ENCODE results near the gene FBXW4.
A peak's percentile ranks its signal among the peaks of the same experiment; 100 is the strongest.

FBXW4 gene, protein sequence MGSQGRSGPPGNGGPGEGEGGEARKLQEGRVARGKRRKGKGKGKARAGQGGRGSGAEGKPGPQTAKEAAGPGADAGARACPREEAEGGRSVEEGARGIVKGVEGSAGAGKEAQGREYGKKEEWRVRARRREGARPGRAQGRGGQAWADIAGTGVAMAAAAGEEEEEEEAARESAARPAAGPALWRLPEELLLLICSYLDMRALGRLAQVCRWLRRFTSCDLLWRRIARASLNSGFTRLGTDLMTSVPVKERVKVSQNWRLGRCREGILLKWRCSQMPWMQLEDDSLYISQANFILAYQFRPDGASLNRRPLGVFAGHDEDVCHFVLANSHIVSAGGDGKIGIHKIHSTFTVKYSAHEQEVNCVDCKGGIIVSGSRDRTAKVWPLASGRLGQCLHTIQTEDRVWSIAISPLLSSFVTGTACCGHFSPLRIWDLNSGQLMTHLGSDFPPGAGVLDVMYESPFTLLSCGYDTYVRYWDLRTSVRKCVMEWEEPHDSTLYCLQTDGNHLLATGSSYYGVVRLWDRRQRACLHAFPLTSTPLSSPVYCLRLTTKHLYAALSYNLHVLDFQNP

DNA sequence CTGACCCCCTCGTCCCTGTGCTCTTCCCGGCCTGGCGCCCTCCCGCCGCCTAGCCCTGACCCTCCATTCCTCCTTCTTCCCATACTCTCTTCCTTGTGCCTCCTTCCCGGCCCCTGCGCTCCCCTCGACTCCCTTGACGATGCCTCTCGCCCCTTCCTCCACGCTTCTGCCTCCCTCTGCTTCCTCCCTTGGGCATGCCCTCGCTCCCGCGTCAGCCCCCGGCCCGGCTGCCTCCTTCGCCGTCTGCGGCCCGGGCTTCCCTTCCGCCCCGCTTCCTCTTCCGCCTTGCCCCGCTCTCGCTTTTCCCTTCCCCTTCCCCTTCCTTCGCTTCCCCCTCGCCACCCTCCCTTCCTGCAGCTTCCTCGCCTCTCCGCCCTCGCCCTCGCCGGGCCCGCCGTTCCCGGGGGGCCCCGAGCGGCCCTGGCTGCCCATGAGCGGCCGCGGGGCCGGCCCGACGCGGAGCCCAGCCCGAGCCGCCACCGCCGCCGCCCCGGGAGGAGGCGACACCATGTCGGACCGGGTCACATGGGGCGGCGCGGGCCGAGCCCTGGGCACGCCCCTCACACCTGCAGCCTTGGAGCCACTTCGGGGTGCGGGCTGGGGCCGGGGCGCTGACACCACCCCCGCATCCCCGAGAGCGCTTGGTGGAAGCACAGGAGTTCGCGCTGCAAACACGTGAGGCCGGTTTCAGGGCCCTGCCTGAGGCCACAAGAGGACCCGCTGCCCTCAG, at the start of gene FBXW4:
TSS of gene FBXW4 (minus strand) at position 497 of the 730 bp plus-strand sequence. CDS start at position 432, 65 bp downstream.
- peak; percentile 61 for DNase-seq (ENCODE audit: low read depth)

- DNase-seq (ENCODE audit: low read depth) = no peak
Observed at GRCh38 chr10:101744267-101744666, 49.3 kb upstream of the FBXW4 start.

- no peak for DNase-seq (ENCODE audit: low read depth)
Observed at GRCh38 chr10:101741938-101742337, 47.0 kb upstream of the FBXW4 start.

- no peak for DNase-seq (ENCODE audit: low read depth)
Observed at GRCh38 chr10:101736666-101737065, 41.7 kb upstream of the FBXW4 start.

- DNase-seq (ENCODE audit: low read depth) = no peak
Observed at GRCh38 chr10:101732096-101732495, 37.1 kb upstream of the FBXW4 start.

GRCh38 chr10:101726115-101726387, 31.1 kb upstream of the FBXW4 start:
- no peak for DNase-seq (ENCODE audit: low read depth)

- no peak for DNase-seq (ENCODE audit: low read depth)
Observed at GRCh38 chr10:101725296-101726114, 30.5 kb upstream of the FBXW4 start.

DNA sequence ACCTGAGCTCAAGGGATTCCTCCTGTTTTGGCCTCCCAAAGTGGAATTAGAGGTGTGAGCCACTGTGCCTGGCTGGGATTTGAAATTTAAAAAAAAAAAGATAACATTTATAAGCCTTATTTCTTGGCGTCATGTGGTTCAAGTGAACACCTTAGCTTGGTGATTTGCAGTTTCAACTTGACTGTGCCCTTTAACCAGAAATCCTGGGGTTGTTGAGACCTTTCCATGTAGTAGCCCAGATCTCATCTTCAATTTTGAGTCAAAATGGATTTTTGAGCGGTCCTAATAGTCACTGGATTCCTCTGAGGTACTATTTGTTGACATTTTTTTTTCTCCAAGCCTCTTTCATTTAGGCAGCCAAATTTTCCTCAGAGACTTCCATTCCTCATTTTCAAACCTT, 29.5 kb upstream of the FBXW4 start:
- no peak for DNase-seq (ENCODE audit: low read depth)

GRCh38 chr10:101723176-101723575, 28.2 kb upstream of the FBXW4 start:
- no peak for DNase-seq (ENCODE audit: low read depth)

DNA sequence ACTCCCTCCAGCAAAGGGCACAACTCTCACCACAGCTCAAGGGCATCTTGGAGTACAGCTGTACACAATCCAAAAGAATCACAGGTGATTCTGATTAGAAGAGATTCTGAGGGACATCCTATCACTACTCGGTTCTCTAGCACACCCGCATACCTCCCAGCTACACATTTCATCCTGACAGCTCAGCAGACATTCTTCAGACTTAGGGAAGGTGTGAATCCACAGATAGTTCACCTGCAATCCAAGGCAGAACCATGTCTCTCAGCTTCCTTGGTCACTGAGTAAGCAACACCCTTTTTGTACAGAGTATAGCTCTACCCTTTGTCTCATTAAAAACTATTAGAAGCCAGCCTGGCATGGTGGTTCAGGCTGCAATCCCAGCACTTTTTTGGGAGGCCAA, 26.8 kb upstream of the FBXW4 start:
- DNase-seq (ENCODE audit: low read depth) = no peak

DNA sequence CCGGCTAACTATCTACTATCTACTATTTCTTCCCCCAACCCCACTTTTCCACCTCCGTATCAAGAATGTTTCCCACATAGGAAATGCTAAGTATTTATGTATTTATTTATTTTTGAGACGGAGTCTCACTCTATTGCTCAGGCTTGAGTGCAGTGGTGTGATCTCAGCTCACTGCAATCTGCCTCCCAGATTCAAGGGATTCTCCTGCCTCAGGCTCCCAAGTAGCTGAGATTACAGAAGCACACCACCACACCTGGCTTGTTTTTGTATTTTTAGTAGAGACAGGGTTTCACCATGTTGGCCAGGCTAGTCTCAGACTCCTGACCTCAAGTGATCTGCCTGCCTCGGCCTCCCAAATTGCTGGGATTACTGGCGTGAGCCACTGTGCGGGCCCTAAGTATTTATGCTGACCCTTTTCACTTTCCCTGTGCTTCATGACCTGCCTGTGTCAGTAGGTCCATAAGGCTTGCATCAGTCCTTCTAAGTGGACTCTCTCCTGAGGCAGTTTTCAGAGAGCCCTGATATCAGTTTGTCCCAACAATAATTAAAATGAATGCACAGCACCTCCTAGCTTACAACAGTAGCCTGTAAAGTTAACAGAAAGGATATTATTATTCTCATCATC, 25.7 kb upstream of the FBXW4 start:
- DNase-seq (ENCODE audit: low read depth) = no peak

DNA sequence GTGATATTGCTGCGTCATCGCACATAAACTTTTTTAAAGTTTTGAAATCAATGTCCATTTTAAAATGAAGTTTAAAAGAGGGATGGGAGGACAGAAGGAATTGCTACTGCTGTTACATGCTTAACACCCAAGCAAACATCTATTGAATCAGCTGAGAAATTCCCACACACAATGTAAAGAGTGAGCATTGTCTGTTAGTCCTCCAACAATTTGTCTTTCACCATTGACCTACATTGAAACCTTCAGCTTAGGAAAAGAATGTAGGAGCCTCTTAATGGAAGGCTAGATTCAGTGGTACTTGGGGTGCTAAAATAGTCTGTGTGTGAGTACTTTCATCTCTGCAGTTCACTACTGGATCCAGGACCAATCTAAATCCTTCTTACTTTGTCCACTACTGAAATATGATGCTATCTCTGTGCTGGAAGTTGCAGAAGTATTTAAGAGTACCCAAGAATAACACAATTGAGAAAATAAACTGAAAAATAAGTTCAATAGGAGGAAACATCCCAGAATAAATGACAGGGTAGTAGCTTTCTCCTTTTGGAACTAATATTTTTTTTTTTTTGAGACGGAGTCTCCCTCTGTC, 23.8 kb upstream of the FBXW4 start:
- DNase-seq (ENCODE audit: low read depth) = no peak

DNA sequence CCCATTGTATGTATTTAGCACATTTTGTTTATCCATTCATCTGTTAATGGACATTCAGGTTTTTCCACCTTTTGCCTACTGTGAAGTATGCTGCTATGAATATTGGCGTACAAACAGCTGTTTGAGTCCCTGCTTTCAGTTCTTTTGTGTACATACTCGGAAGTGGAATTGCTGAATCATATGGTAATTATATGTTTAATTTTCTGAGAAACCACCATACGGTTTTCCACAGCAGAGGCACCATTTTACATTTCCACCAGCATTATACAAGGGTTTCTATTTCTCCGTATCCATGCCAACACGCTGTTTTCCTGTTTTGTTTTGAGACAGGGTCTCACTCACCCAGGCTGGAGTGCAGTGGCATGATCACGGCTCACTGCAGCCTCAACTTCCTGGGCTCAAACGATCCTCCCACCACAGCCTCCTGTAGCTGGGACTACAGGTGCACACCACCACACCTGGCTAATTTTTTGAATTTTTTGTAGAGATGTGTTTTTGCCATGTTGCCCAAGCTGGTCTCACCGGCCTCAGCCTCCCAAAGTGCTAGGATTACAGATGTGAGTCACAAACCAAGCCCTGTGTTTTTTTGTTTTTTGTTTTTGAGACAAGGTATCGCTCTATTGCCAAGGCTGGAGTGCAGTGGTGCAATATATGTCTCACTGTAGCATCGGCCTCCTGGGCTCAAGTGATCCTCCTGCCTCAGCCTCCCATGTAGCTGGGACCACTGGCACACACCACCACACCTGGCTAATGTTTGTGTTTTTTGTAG, 22.1 kb upstream of the FBXW4 start:
- DNase-seq (ENCODE audit: low read depth) = no peak

- DNase-seq (ENCODE audit: low read depth) = no peak
Observed at GRCh38 chr10:101712997-101713396, 18.0 kb upstream of the FBXW4 start.

DNA sequence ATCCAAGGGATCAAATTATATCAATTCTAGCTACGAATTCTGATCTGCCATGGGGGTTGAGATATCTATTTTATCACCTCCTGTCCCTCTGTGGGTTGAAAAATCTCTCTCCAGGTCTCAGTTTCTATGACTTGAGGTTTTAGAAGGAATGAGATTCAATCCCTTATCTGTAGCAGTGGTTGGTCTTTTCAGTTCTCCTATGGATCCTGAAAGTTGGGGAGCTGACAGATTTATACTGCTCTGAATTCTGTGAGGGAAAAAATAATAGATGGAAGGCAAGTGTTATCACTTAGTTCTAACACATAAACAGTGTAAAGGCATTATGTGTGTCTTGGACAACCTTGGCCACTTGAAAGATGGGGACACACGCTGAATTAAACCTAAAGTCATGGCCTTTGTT, 15.8 kb upstream of the FBXW4 start:
- no peak for DNase-seq (ENCODE audit: low read depth)

DNA sequence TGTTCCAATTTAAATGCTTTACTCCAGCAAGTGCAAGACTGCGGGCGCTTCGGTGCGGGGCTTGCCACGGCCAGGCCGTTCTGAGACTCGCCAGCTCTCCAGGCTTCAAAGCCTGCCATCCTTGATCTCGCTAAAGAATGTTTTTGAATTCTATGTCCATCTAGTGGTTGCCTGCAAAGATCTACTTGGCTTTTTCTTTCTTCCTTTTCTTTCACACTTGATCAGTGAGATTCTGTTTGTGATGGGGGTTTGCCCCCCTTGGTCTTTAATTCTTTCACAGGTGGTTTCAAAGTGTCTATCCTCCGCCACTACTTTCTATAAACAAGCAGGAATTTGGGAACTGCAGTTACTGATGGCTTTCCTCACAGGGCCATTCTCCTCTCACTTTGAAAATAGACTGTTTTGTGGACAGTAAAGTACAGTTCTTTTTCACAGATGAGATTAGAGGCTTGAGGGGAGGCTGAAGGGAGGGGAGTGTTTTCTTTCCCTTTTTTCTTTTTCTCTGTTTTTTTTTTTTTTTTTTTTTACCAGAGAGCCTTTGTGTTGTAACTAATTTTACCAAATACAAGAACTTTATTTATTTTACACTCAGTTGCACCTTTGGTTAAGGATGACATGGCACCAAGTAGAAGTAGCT, 15.2 kb upstream of the FBXW4 start:
- no peak for DNase-seq (ENCODE audit: low read depth)

DNA sequence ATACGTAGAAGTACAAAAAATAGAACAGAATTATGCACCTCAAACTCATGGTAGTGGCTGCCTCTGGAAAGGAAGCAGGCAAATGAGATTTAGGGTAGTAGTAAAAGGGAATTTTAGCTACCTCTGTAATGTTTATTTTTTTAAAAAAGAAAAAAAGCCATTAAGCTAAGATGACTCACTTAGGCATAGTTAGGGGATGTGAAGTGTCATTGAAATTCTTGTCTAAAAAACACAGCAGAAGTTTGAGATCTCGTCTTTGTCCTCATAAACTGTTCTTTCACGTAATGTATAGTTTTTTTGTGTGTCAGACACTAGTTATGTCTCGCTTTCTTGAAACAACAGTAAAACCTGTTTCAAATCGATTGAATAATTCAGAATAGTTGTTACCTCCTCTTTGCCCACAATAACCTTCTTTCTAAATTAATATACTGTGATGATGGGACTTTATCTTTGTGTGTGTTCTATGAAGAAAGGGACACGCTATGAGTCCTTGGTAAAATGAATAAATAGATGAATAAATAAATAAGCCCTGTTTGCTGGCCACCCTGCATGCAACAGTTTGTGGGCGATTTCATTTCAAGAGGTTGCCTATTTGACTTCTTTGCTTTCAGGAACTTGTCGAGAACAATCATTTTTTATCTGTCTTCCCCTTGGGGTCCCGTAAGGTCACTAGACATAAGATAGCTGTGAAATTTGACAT, 14.5 kb upstream of the FBXW4 start:
- DNase-seq (ENCODE audit: low read depth) = no peak

DNA sequence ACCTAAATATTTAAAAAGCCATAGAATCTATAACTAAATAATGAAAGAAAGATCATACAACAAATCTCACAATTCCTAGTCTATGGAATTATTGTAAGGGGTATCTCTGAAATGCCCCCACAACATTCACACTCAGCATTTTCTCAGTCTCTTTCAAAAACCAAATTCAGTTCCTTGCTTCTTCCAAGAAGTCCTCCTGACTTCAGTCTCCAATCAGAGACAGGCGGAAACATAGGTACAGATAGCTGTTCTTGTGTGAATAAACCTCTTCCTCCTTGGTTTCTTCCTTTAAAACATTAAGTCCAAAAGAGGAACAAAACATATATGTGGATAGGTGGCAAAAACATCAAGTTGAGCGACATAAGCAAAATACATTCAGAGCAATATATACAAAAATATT, 13.9 kb upstream of the FBXW4 start:
- no peak for DNase-seq (ENCODE audit: low read depth)

GRCh38 chr10:101708073-101708472, 13.1 kb upstream of the FBXW4 start:
- DNase-seq (ENCODE audit: low read depth) = no peak

GRCh38 chr10:101704331-101704730, 9.4 kb upstream of the FBXW4 start:
- DNase-seq (ENCODE audit: low read depth) = no peak

Data from stimulated activated CD8-positive, alpha-beta memory T cell treated with anti-CD3 and anti-CD28 coated beads, Interleukin-4, amount 100 ng/mL, for 24 hours (primary cell).